ENCODE results near the gene ATF4. TPM values are rescaled to one million over a fixed set of nuclear protein-coding genes. Genes with fewer than 3 reads are reported as not detected.

ATF4 gene
- total and polyA plus RNA-seq, 2 of the 13 experiments (the other 11 are each of a cell fraction or from before 2014, with no cell fraction given), result 486 to 1,297 TPM

GRCh38 chr22:39528681-39529486, 8.5 kb downstream of the ATF4 start (continued):
- TF ChIP-seq ZNF318 (CRISPR knock-in tag; IDR thresholded peaks at IDR 0.05) (no peak), TOE1 (CRISPR knock-in tag; IDR thresholded peaks at IDR 0.05) (no peak; the same call in 1 of the 2 replicates), NFIB (CRISPR knock-in tag; IDR thresholded peaks at IDR 0.05; ENCODE audit: borderline replicate concordance) (no peak), ZNF224 (CRISPR knock-in tag; IDR thresholded peaks at IDR 0.05) (no peak), RBM22 (optimal IDR thresholded peaks at IDR 0.05; ENCODE audit: low read length) (peak; percentile 93), CREB3 (CRISPR knock-in tag; IDR thresholded peaks at IDR 0.05) (no peak), ZNF576 (CRISPR knock-in tag; IDR thresholded peaks at IDR 0.05) (0 out of 2 replicates have a peak, but pooled peaks have one; percentile 56), ZNF512 (CRISPR knock-in tag; IDR thresholded peaks at IDR 0.05) (no peak), XBP1 (CRISPR knock-in tag; IDR thresholded peaks at IDR 0.05) (no peak), MED1 (CRISPR knock-in tag; IDR thresholded peaks at IDR 0.05) (peak; percentile 79), NCOR1 (IDR thresholded peaks at IDR 0.05; ENCODE audit: borderline replicate concordance, low read length) (no peak), HOXA9 (CRISPR knock-in tag; IDR thresholded peaks at IDR 0.05; ENCODE audit: borderline replicate concordance) (no peak; the same call in 1 of the 2 replicates), MLX (CRISPR knock-in tag; IDR thresholded peaks at IDR 0.05) (0 out of 2 replicates have a peak, but pooled peaks have one; percentile 16), ZNF468 (CRISPR knock-in tag; IDR thresholded peaks at IDR 0.05) (no peak), E2F1 (CRISPR knock-in tag; IDR thresholded peaks at IDR 0.05) (no peak)

Measured in HepG2 (cell line).